Hypothalamus (tissue), 51 donors: ENCODE data around the gene DAB2IP.

Experiments used
- DNase-seq, 51 donors: peaks; one replicate each; lab custom pipeline; 2025; lab: John Stamatoyannopoulos, UW

DAB2IP gene

GRCh38 chr9:121770415-121771273, 119.2 kb downstream of the DAB2IP start:
- DNase-seq: no peak

- DNase-seq: no peak
Measured at GRCh38 chr9:121771418-121771817, 120.0 kb downstream of the DAB2IP start.

GRCh38 chr9:121771851-121772599, 120.6 kb downstream of the DAB2IP start:
- DNase-seq: peak in 2 of 51 donors; percentile 15 to 22

- peak in 35 of 51 donors; percentile 17 to 82 (median 58) for DNase-seq
Measured at GRCh38 chr9:121772600-121773285, 121.3 kb downstream of the DAB2IP start.

GRCh38 chr9:121773286-121773953, 122.0 kb downstream of the DAB2IP start:
- no peak for DNase-seq

GRCh38 chr9:121773954-121774714, 122.7 kb downstream of the DAB2IP start:
- no peak for DNase-seq

GRCh38 chr9:121774715-121775613, 123.5 kb downstream of the DAB2IP start:
- DNase-seq: peak in 2 of 51 donors; percentile 27 to 35

- no peak for DNase-seq
Measured at GRCh38 chr9:121776001-121776738, 124.7 kb downstream of the DAB2IP start.

- no peak for DNase-seq
Measured at GRCh38 chr9:121776739-121777637, 125.6 kb downstream of the DAB2IP start.

GRCh38 chr9:121778252-121779225, 127.1 kb downstream of the DAB2IP start:
- no peak for DNase-seq

- peak in 4 of 51 donors; percentile 11 to 31 (median 15) for DNase-seq
Measured at GRCh38 chr9:121779381-121780117, 128.1 kb downstream of the DAB2IP start.

GRCh38 chr9:121780177-121781040, 129.0 kb downstream of the DAB2IP start:
- no peak for DNase-seq

GRCh38 chr9:121781145-121781548, 129.7 kb downstream of the DAB2IP start:
- no peak for DNase-seq
